SU-DHL-6 (cell line): ENCODE data around the gene PPP1R12B.
"Not testable (repeated sequence)": the region's sequence is repeated elsewhere in the genome, so short reads cannot be mapped to it uniquely, and the experiment has no call there.

Experiments used
- H2AFZ ChIP-seq: fragments of 200-600 bp; sonication (generic); 2 replicates; pipeline ENCODE4 v1.6.1; 2014; ENCODE audit warnings: low read depth, mild to moderate bottlenecking, moderate library complexity, mixed read lengths, antibody characterized with exemption, low read length; ENCODE audit not compliant: severe bottlenecking
- H3F3A ChIP-seq: fragments of 200-600 bp; shearing (Covaris generic); 2 replicates; pipeline ENCODE4 v1.6.0; 2016; ENCODE audit warnings: antibody characterized with exemption, mild to moderate bottlenecking; ENCODE audit not compliant: insufficient read depth
- H3K27ac ChIP-seq: fragments of 200-600 bp; sonication (generic); 2 replicates; pipeline ENCODE4 v1.5.1; 2016; ENCODE audit warnings: low read depth, mild to moderate bottlenecking, low read length, moderate library complexity, mixed read lengths
- H3K27me3 ChIP-seq: fragments of 200-600 bp; sonication (generic), shearing (Covaris generic); 2 replicates; pipeline ENCODE4 v1.6.0; 2014; ENCODE audit warnings: mild to moderate bottlenecking, low read length
- H3K36me3 ChIP-seq: fragments of 200-600 bp; sonication (generic); 2 replicates; pipeline ENCODE4 v1.6.1; 2014; ENCODE audit warnings: mild to moderate bottlenecking, low read length, mixed read lengths
- H3K4me2 ChIP-seq: fragments of 300-600, 200-600 bp; shearing (Covaris generic), sonication (generic); 2 replicates; pipeline ENCODE4 v1.6.0; 2014; ENCODE audit warnings: low read length, low read depth, mild to moderate bottlenecking; ENCODE audit not compliant: poor library complexity, severe bottlenecking
- H3K4me3 ChIP-seq: fragments of 200-600 bp; sonication (generic); 2 replicates; pipeline ENCODE4 v1.5.1; 2014; ENCODE audit warnings: antibody characterized with exemption, low read length, mild to moderate bottlenecking, mixed read lengths; ENCODE audit not compliant: insufficient read depth, poor library complexity, severe bottlenecking
- H3K79me2 ChIP-seq: fragments of 200-600 bp; sonication (generic); 2 replicates; pipeline ENCODE4 v1.6.1; 2014; ENCODE audit warnings: mild to moderate bottlenecking, low read length, moderate library complexity; ENCODE audit not compliant: insufficient read depth
- H3K9ac ChIP-seq: fragments of 200-600 bp; sonication (generic); 2 replicates; pipeline ENCODE4 v1.7.0; 2014; ENCODE audit warnings: mild to moderate bottlenecking, low read length
- H3K9me2 ChIP-seq: fragments of 200-600 bp; sonication (generic); replicated peaks from 2 replicates; pipeline ENCODE4 v1.6.1; 2014; ENCODE audit warnings: low read length; ENCODE audit not compliant: insufficient read depth
- H3K9me3 ChIP-seq: fragments of 200-600 bp; sonication (generic); 2 replicates; pipeline ENCODE4 v1.6.1; 2014; ENCODE audit warnings: low read length, mixed read lengths; ENCODE audit not compliant: insufficient read depth
- H4K20me1 ChIP-seq: fragments of 200-600 bp; sonication (generic); 2 replicates; pipeline ENCODE4 v1.6.1; 2014; ENCODE audit warnings: low read depth, mild to moderate bottlenecking, antibody characterized with exemption, low read length, moderate library complexity, mixed read lengths
- CTCF ChIP-seq: fragments of 200-600 bp; sonication (generic); IDR thresholded peaks from one replicate; pipeline ENCODE4 v1.5.1; 2017; ENCODE audit warnings: antibody characterized with exemption, mild to moderate bottlenecking, low read length, moderate library complexity; ENCODE audit not compliant: insufficient read depth, poor library complexity, severe bottlenecking
- EZH2phosphoT487 ChIP-seq: fragments of 200-600 bp; sonication (generic), shearing (Covaris generic); conservative IDR thresholded peaks from 2 replicates; pipeline ENCODE4 v1.6.1; 2018; ENCODE audit warnings: mild to moderate bottlenecking, antibody characterized with exemption, low read length, moderate library complexity, mixed read lengths

PPP1R12B gene

GRCh38 chr1:202600432-202601041, 252.0 kb downstream of the PPP1R12B start:
- Histone ChIP-seq H4K20me1 (no peaks in the 10 kb centered on the region), H2AFZ (no peak overlapping the region)

GRCh38 chr1:202603435-202603834, 254.9 kb downstream of the PPP1R12B start:
- Histone ChIP-seq H3K9me3 (no peaks in the 10 kb centered on the region), H3K27me3 (no peaks in the 10 kb centered on the region)
- TF ChIP-seq EZH2phosphoT487 (no peak), CTCF (no peak)

More at GRCh38 chr1:202600432-202601041, 252.0 kb downstream of the PPP1R12B start:
- Histone ChIP-seq H3K27ac (no peak overlapping the region), H3K4me2 (no peak overlapping the region), H3K27me3 (no peaks in the 10 kb centered on the region), H3K9ac (no peak overlapping the region), H3K36me3 (no peaks in the 10 kb centered on the region), H3K9me3 (no peaks in the 10 kb centered on the region), H3K79me2 (no peaks in the 10 kb centered on the region), H3F3A (no peaks in the 10 kb centered on the region), H3K4me3 (no peak overlapping the region), H3K9me2 (no peaks in the 10 kb centered on the region)
- TF ChIP-seq EZH2phosphoT487: no peak
- TF ChIP-seq CTCF: no peak

GRCh38 chr1:202605515-202605914, 257.0 kb downstream of the PPP1R12B start:
- Histone ChIP-seq H3K4me2 (no peak overlapping the region), H3K9ac (no peak overlapping the region), H3K9me2 (no peaks in the 10 kb centered on the region), H3K27me3 (no peaks in the 10 kb centered on the region), H3K27ac (no peak overlapping the region), H4K20me1 (no peaks in the 10 kb centered on the region), H3K4me3 (no peak overlapping the region), H3K36me3 (no peaks in the 10 kb centered on the region), H3K79me2 (no peaks in the 10 kb centered on the region), H3K9me3 (no peaks in the 10 kb centered on the region), H3F3A (no peaks in the 10 kb centered on the region), H2AFZ (no peak overlapping the region)
- TF ChIP-seq CTCF: no peak
- no peak for TF ChIP-seq EZH2phosphoT487

More at GRCh38 chr1:202603435-202603834, 254.9 kb downstream of the PPP1R12B start:
- no peak overlapping the region for H2AFZ ChIP-seq
- no peaks in the 10 kb centered on the region for H3K79me2 ChIP-seq
- no peaks in the 10 kb centered on the region for H3F3A ChIP-seq
- H4K20me1 ChIP-seq: no peaks in the 10 kb centered on the region
- no peak overlapping the region for H3K4me2 ChIP-seq
- no peak overlapping the region for H3K4me3 ChIP-seq
- H3K9me2 ChIP-seq: no peaks in the 10 kb centered on the region
- no peak overlapping the region for H3K27ac ChIP-seq
- H3K36me3 ChIP-seq: no peaks in the 10 kb centered on the region
- no peak overlapping the region for H3K9ac ChIP-seq

GRCh38 chr1:202612036-202612435, 263.5 kb downstream of the PPP1R12B start:
- H3K36me3 ChIP-seq, H3K4me2 ChIP-seq, H2AFZ ChIP-seq, H3K27me3 ChIP-seq, H3K4me3 ChIP-seq, H3F3A ChIP-seq, H3K9me2 ChIP-seq, H3K9ac ChIP-seq, H3K9me3 ChIP-seq, H3K79me2 ChIP-seq, H3K27ac ChIP-seq, H4K20me1 ChIP-seq: not testable (repeated sequence)
